Endothelial cell of umbilical vein (primary cell): ENCODE data around the gene ADD1. TPM values are rescaled to one million over a fixed set of nuclear protein-coding genes. Genes with fewer than 3 reads are reported as not detected.

ENCODE experiments used
- BruUV-seq: library from RNA; stranded (reverse); fragments of 400-500 nt; replicated peaks from 2 replicates; lab custom pipeline; 2021; lab: Mats Ljungman, UMichigan
- CTCF ChIA-PET: fragments of 300-600, 350-600 bp; sonication (Branson Sonifier 250); formaldehyde crosslinking; loops from one replicate; lab custom pipeline; 2021; ENCODE audit warnings: antibody characterized with exemption, inconsistent platforms; lab: Charles Lee
- POLR2A ChIA-PET: fragments of 300-600, 350-600 bp; sonication (Branson Sonifier 250); formaldehyde crosslinking; loops from one replicate; lab custom pipeline; 2021; ENCODE audit warnings: antibody characterized with exemption, inconsistent platforms; lab: Charles Lee
- DNase-seq: peaks from one replicate; pipeline ENCODE4 v3.0.0-alpha.2; 2011; ENCODE audit warnings: low read depth, low spot score
- FAIRE-seq: peaks from 2 replicates; lab custom pipeline; 2011; peaks lifted over from hg19 to GRCh38; lab: Jason Lieb, UNC
- H2AFZ ChIP-seq: 2 replicates; pipeline ENCODE4 v1.6.0; 2012; ENCODE audit warnings: low read depth, low read length, control low read depth, inconsistent platforms
- H3K27ac ChIP-seq: 2 replicates; pipeline ENCODE4 v1.5.1; 2011; ENCODE audit warnings: low read depth, mild to moderate bottlenecking, control low read depth, low read length, moderate library complexity; ENCODE audit not compliant: insufficient read depth
- H3K27me3 ChIP-seq, 2 experiments: 2 replicates each; pipeline versions ENCODE4 v1.6.0 to v1.6.1; 2011; ENCODE audit warnings: low read length in 2 of 2, mixed read lengths in 1 of 2; ENCODE audit not compliant: control insufficient read depth in 2 of 2, insufficient read depth in 2 of 2
- H3K36me3 ChIP-seq, 2 experiments: 2 replicates in 1 of 2; 3 replicates in 1 of 2; pipeline ENCODE4 v1.5.1; 2011; ENCODE audit warnings: low read length in 2 of 2, mild to moderate bottlenecking in 1 of 2, moderate library complexity in 1 of 2; ENCODE audit not compliant: control insufficient read depth in 2 of 2, insufficient read depth in 2 of 2; ENCODE audit errors: extremely low read depth in 1 of 2
- H3K4me1 ChIP-seq: 3 replicates; pipeline ENCODE4 v1.5.1; 2011; ENCODE audit warnings: mild to moderate bottlenecking, low read length; ENCODE audit not compliant: control insufficient read depth, insufficient read depth; ENCODE audit errors: extremely low read depth
- H3K4me2 ChIP-seq: 2 replicates; pipeline ENCODE4 v1.6.1; 2011; ENCODE audit warnings: low read length, control low read depth, mixed read lengths; ENCODE audit not compliant: insufficient read depth
- H3K4me3 ChIP-seq, 3 experiments: fragments of 200-600 bp in 1 of 3; sonication (generic), shearing (Covaris generic) in 1 of 3; replicated peaks in 1 of 3; 2 replicates each; pipeline ENCODE4 v1.5.1; 2011 to 2016; ENCODE audit warnings: control low read depth in 3 of 3, low read length in 3 of 3, mild to moderate bottlenecking in 2 of 3, inconsistent platforms in 1 of 3, low read depth in 1 of 3, moderate library complexity in 1 of 3; ENCODE audit not compliant: insufficient read depth in 1 of 3
- H3K79me2 ChIP-seq: 2 replicates; pipeline ENCODE4 v1.6.0; 2012; ENCODE audit warnings: low read length, inconsistent platforms; ENCODE audit not compliant: control insufficient read depth, insufficient read depth
- H3K9ac ChIP-seq: replicated peaks from 2 replicates; pipeline ENCODE3; 2011; ENCODE audit warnings: low read length, control low read depth; ENCODE audit not compliant: insufficient read depth; ENCODE audit errors: extremely low read depth
- H3K9me1 ChIP-seq: replicated peaks from 3 replicates; pipeline ENCODE4 v1.6.0; 2011; ENCODE audit warnings: mild to moderate bottlenecking, low read length; ENCODE audit not compliant: control insufficient read depth, insufficient read depth; ENCODE audit errors: extremely low read depth
- H3K9me3 ChIP-seq: replicated peaks from 2 replicates; pipeline ENCODE4 v1.5.1; 2012; ENCODE audit warnings: low read length, inconsistent platforms; ENCODE audit not compliant: control insufficient read depth, insufficient read depth
- H4K20me1 ChIP-seq: replicated peaks from 2 replicates; pipeline ENCODE3; 2011; ENCODE audit warnings: mild to moderate bottlenecking, low read length; ENCODE audit not compliant: control insufficient read depth, insufficient read depth; ENCODE audit errors: extremely low read depth
- CTCF ChIP-seq, 2 donors: IDR thresholded peaks; 1 replicate in 1 of 2; 2 replicates in 1 of 2; pipeline ENCODE4 v1.5.1; 2011; ENCODE audit warnings: low read length in 2 of 2, mild to moderate bottlenecking in 2 of 2, moderate library complexity in 2 of 2, control low read depth in 1 of 2, inconsistent platforms in 1 of 2, low read depth in 1 of 2; ENCODE audit not compliant: insufficient read depth in 1 of 2; ENCODE audit errors: extremely low read depth in 1 of 2
- EZH2 ChIP-seq: IDR thresholded peaks from 2 replicates; pipeline ENCODE4 v1.6.1; 2012; ENCODE audit warnings: borderline replicate concordance, low read depth, mild to moderate bottlenecking, moderate library complexity, low read length, inconsistent platforms; ENCODE audit not compliant: severe bottlenecking
- FOS ChIP-seq: IDR thresholded peaks from 2 replicates; pipeline ENCODE4 v1.6.1; 2011; ENCODE audit warnings: mild to moderate bottlenecking, low read length, moderate library complexity, borderline replicate concordance; ENCODE audit not compliant: insufficient read depth
- GATA2 ChIP-seq: IDR thresholded peaks from 2 replicates; pipeline ENCODE4 v1.7.0; 2011; ENCODE audit warnings: low read depth, mild to moderate bottlenecking, moderate library complexity, mixed read lengths, low read length; ENCODE audit not compliant: insufficient read length, insufficient read depth
- JUN ChIP-seq: IDR thresholded peaks from 2 replicates; pipeline ENCODE4 v1.6.1; 2011; ENCODE audit warnings: borderline replicate concordance, low read depth; ENCODE audit not compliant: insufficient read length, insufficient read depth
- MAX ChIP-seq: IDR thresholded peaks from 2 replicates; pipeline ENCODE4 v1.6.1; 2011; ENCODE audit not compliant: insufficient read depth, insufficient read length
- MYC ChIP-seq: IDR thresholded peaks from one replicate; pipeline ENCODE4 v1.6.1; 2011; ENCODE audit warnings: mild to moderate bottlenecking, low read depth, low read length
- POLR2A ChIP-seq: IDR thresholded peaks from 2 replicates; pipeline ENCODE4 v1.6.1; 2012; ENCODE audit warnings: low read depth, mild to moderate bottlenecking, control low read depth, low read length
- POLR2AphosphoS5 ChIP-seq: IDR thresholded peaks from 2 replicates; pipeline ENCODE4 v1.6.1; 2012; ENCODE audit warnings: low read depth, mild to moderate bottlenecking, control low read depth, low read length, moderate library complexity; ENCODE audit not compliant: insufficient read depth
- dilution Hi-C: fragments of 300-500 bp; cut with MboI; formaldehyde crosslinking; loops from one replicate; pipeline ENCODE4 v1.15.0; 2019; ENCODE audit warnings: low sequenced_read_pairs; ENCODE audit not compliant: extremely low pct_ligation_motif_present
- intact Hi-C: fragments of 100-400 bp; cut with micrococcal nuclease; formaldehyde crosslinking; loops from one replicate; pipeline ENCODE4 v1.10.0; 2022
- polyA plus RNA-seq, 4 experiments: library from polyadenylated mRNA; depleted of rRNA in 3 of 4; stranded (reverse) in 3 of 4; unstranded in 1 of 4; fragments of >200 nt; gene quantifications; 2 replicates each; pipeline versions ENCODE4 v1.2.1 to v1.2.3, GENCODE V29; 2011 to 2012; ENCODE audit warnings: missing spikeins in 1 of 4
- total RNA-seq: library from RNA; stranded (reverse); gene quantifications from 2 replicates; pipeline ENCODE4 v1.2.3, GENCODE V29; 2021

Gene ADD1
- total and polyA plus RNA-seq, 2 donors (not counting 3 experiments of a cell fraction or from before 2014, with no cell fraction given), result 219 to 305 TPM

- no peaks in the 10 kb centered on the region for H3K27me3 ChIP-seq
- H4K20me1 ChIP-seq, result no peaks in the 10 kb centered on the region
- no peak overlapping the region for H3K27ac ChIP-seq
- no peak for FAIRE-seq
- no TSS peak for BruUV-seq
- no peak overlapping the region for H3K4me3 ChIP-seq
- H3K36me3 ChIP-seq, result peaks cover 4 to 53% of the 10 kb centered on the region in 2 experiments
- TF ChIP-seq FOS, result no peak
- TF ChIP-seq POLR2AphosphoS5, result no peak
- no peak for TF ChIP-seq EZH2
- TF ChIP-seq GATA2, result no peak
- no peak for TF ChIP-seq JUN
- TF ChIP-seq CTCF (IDR thresholded peaks at IDR 0.05; ENCODE audit: extremely low read depth in 1 of 2, insufficient read depth in 1 of 2, low read depth in 1 of 2, low read length in 2 of 2), result no peak
- no peak for TF ChIP-seq POLR2A
- TF ChIP-seq MAX, result no peak
- no peak for TF ChIP-seq MYC
- dilution Hi-C loops (no loop called here), intact Hi-C loops (no loop called here)
- H3K4me2 ChIP-seq, result no peak overlapping the region
- peaks cover 15% of the 10 kb centered on the region for H3K79me2 ChIP-seq
- ChIA-PET POLR2A (no interaction called here), CTCF (no interaction called here)
- no peak overlapping the region for H2AFZ ChIP-seq
- no peaks in the 10 kb centered on the region for H3K9me3 ChIP-seq
- H3K4me1 ChIP-seq, result no peaks in the 10 kb centered on the region
- no peak overlapping the region for H3K9ac ChIP-seq
- H3K9me1 ChIP-seq, result no peaks in the 10 kb centered on the region
- no peak for DNase-seq
Observed at GRCh38 chr4:2824329-2824835, 19.3 kb upstream of the ADD1 start.
